Measurements from ENCODE around the gene PRSS21. TPM values are rescaled to one million over a fixed set of nuclear protein-coding genes. Genes with fewer than 3 reads are reported as not detected.
A peak's percentile ranks its signal among the peaks of the same experiment; 100 is the strongest.

The PRSS21 gene
- total RNA-seq, 2 experiments from 2014 or later, result 68.7 to 69.6 TPM

GRCh38 chr16:2841606-2842339 is 24.7 kb downstream of the PRSS21 start:
- no peak overlapping the region for H3K27ac ChIP-seq (ENCODE audit: low read depth, low read length, poor library complexity, severe bottlenecking)
- no peaks in the 10 kb centered on the region for H3K79me2 ChIP-seq (ENCODE audit: insufficient read depth, low read depth, low read length)
- H3K4me1 ChIP-seq (ENCODE audit: insufficient read depth, low read length, poor library complexity, severe bottlenecking), result no peaks in the 10 kb centered on the region
- H3K9me2 ChIP-seq (ENCODE audit: insufficient read depth, low read length), result no peaks in the 10 kb centered on the region
- H3K4me2 ChIP-seq (ENCODE audit: low read length), result no peak overlapping the region
- no peaks in the 10 kb centered on the region for H3K9me3 ChIP-seq (ENCODE audit: low read length)
- no peak overlapping the region for H2AFZ ChIP-seq (ENCODE audit: low read length)
- no TSS peak for BruUV-seq (replicated peaks)
- no peak for DNase-seq (ENCODE audit: low spot score)
- intact Hi-C loops (cut with micrococcal nuclease; ENCODE audit: unreplicated experiment), result no loop called here
- no peak for TF ChIP-seq EZH2phosphoT487 (IDR thresholded peaks at IDR 0.05; ENCODE audit: borderline replicate concordance, low read depth, low read length)
- TF ChIP-seq CTCF (conservative IDR thresholded peaks at IDR 0.05; ENCODE audit: low read length), result no peak
- ChIA-PET CTCF (ENCODE audit: unreplicated experiment) (no interaction called here), POLR2A (no interaction called here)
- no peaks in the 10 kb centered on the region for H4K20me1 ChIP-seq (ENCODE audit: insufficient read depth, low read length)
- H3K4me3 ChIP-seq (ENCODE audit: low read depth, low read length, poor library complexity, severe bottlenecking), result no peak overlapping the region
- no peaks in the 10 kb centered on the region for H3K36me3 ChIP-seq (ENCODE audit: insufficient read depth, low read length)

GRCh38 chr16:2842340-2843000 is 25.4 kb downstream of the PRSS21 start:
- DNase-seq (ENCODE audit: low spot score), result peak; percentile 50
- no peak overlapping the region for H3K4me3 ChIP-seq (ENCODE audit: low read depth, low read length, poor library complexity, severe bottlenecking)
- no peaks in the 10 kb centered on the region for H3K9me2 ChIP-seq (ENCODE audit: insufficient read depth, low read length)
- no peaks in the 10 kb centered on the region for H3K9me3 ChIP-seq (ENCODE audit: low read length)
- H3K79me2 ChIP-seq (ENCODE audit: insufficient read depth, low read depth, low read length), result no peaks in the 10 kb centered on the region
- H2AFZ ChIP-seq (ENCODE audit: low read length), result no peak overlapping the region
- no peaks in the 10 kb centered on the region for H3K4me1 ChIP-seq (ENCODE audit: insufficient read depth, low read length, poor library complexity, severe bottlenecking)
- H3K4me2 ChIP-seq (ENCODE audit: low read length), result no peak overlapping the region
- TF ChIP-seq CTCF (conservative IDR thresholded peaks at IDR 0.05; ENCODE audit: low read length) (peak; percentile 77), EZH2phosphoT487 (IDR thresholded peaks at IDR 0.05; ENCODE audit: borderline replicate concordance, low read depth, low read length) (no peak)
- POLR2A ChIA-PET, result no interaction called here
- no TSS peak for BruUV-seq (replicated peaks)
- CTCF ChIA-PET (ENCODE audit: unreplicated experiment), result no interaction called here
- no peak overlapping the region for H3K27ac ChIP-seq (ENCODE audit: low read depth, low read length, poor library complexity, severe bottlenecking)
- no peaks in the 10 kb centered on the region for H3K36me3 ChIP-seq (ENCODE audit: insufficient read depth, low read length)
- no peaks in the 10 kb centered on the region for H4K20me1 ChIP-seq (ENCODE audit: insufficient read depth, low read length)
- intact Hi-C loops (cut with micrococcal nuclease; ENCODE audit: unreplicated experiment), result no loop called here

GRCh38 chr16:2843526-2843925 is 26.5 kb downstream of the PRSS21 start:
- TF ChIP-seq EZH2phosphoT487 (IDR thresholded peaks at IDR 0.05; ENCODE audit: borderline replicate concordance, low read depth, low read length) (no peak), CTCF (conservative IDR thresholded peaks at IDR 0.05; ENCODE audit: low read length) (no peak)
- Histone ChIP-seq H4K20me1 (ENCODE audit: insufficient read depth, low read length) (no peaks in the 10 kb centered on the region), H3K4me3 (ENCODE audit: low read depth, low read length, poor library complexity, severe bottlenecking) (no peak overlapping the region), H3K9me2 (ENCODE audit: insufficient read depth, low read length) (no peaks in the 10 kb centered on the region), H3K9me3 (ENCODE audit: low read length) (no peaks in the 10 kb centered on the region), H3K79me2 (ENCODE audit: insufficient read depth, low read depth, low read length) (no peaks in the 10 kb centered on the region), H2AFZ (ENCODE audit: low read length) (no peak overlapping the region), H3K4me1 (ENCODE audit: insufficient read depth, low read length, poor library complexity, severe bottlenecking) (no peaks in the 10 kb centered on the region), H3K36me3 (ENCODE audit: insufficient read depth, low read length) (no peaks in the 10 kb centered on the region), H3K27ac (ENCODE audit: low read depth, low read length, poor library complexity, severe bottlenecking) (no peak overlapping the region), H3K4me2 (ENCODE audit: low read length) (no peak overlapping the region)
- no peak for DNase-seq (ENCODE audit: low spot score)
- intact Hi-C loops (cut with micrococcal nuclease; ENCODE audit: unreplicated experiment), result no loop called here
- ChIA-PET POLR2A (no interaction called here), CTCF (ENCODE audit: unreplicated experiment) (no interaction called here)
- BruUV-seq (replicated peaks), result no TSS peak
